ENCODE data around the gene EZR.

GRCh38 chr6:158789115-158789917 is 29.9 kb downstream of the EZR start:
- TF ChIP-seq RFX5 (IDR thresholded peaks at IDR 0.05), result no peak
- TF ChIP-seq REST (IDR thresholded peaks at IDR 0.05), result no peak
- no peak for TF ChIP-seq CTCF (IDR thresholded peaks at IDR 0.05)
- no peak for TF ChIP-seq JUNB (IDR thresholded peaks at IDR 0.05)
- TF ChIP-seq ZFP36 (IDR thresholded peaks at IDR 0.05; ENCODE audit: borderline replicate concordance, partially characterized antibody), result no peak
- TF ChIP-seq CHD4 (IDR thresholded peaks at IDR 0.05; ENCODE audit: borderline replicate concordance), result no peak
- TF ChIP-seq POLR2A (IDR thresholded peaks at IDR 0.05; ENCODE audit: low read length), result no peak
- no peak for TF ChIP-seq MAZ (IDR thresholded peaks at IDR 0.05; ENCODE audit: borderline replicate concordance, low read depth, low read length)
- no peak for TF ChIP-seq ESRRA (IDR thresholded peaks at IDR 0.05; ENCODE audit: borderline replicate concordance, low read length)
- no peak for TF ChIP-seq RAD21 (conservative IDR thresholded peaks at IDR 0.05 in 1 of 2, IDR thresholded peaks at IDR 0.05 in 1 of 2)
- TF ChIP-seq MYC (IDR thresholded peaks at IDR 0.05; ENCODE audit: borderline replicate concordance, low read length), result no peak

Data from A549 (cell line).